LHCN-M2 (cell line): Measurements from ENCODE around the gene CLINT1. TPM values are rescaled to one million over a fixed set of nuclear protein-coding genes. Genes with fewer than 3 reads are reported as not detected.
"Not testable (repeated sequence)": the region's sequence is repeated elsewhere in the genome, so short reads cannot be mapped to it uniquely, and the experiment has no call there.

Source experiments
- DNase-seq: peaks from one replicate; pipeline ENCODE4 v3.0.0-alpha.2; 2012; ENCODE audit warnings: low read depth
- polyA plus RNA-seq: library from polyadenylated mRNA; unstranded; fragments of >200 nt; gene quantifications from one replicate; pipeline ENCODE4 v1.2.1, GENCODE V29; 2012; ENCODE audit warnings: missing spikeins
- total RNA-seq: library from RNA; depleted of rRNA; stranded (reverse); fragments of >200 nt; gene quantifications from 2 replicates; pipeline ENCODE4 v1.2.3, GENCODE V29; 2014; rRNA removed

CLINT1 gene
- total RNA-seq, result 52.6 and 64.8 TPM in 2 replicates
- 30.6 TPM for polyA plus RNA-seq

DNA sequence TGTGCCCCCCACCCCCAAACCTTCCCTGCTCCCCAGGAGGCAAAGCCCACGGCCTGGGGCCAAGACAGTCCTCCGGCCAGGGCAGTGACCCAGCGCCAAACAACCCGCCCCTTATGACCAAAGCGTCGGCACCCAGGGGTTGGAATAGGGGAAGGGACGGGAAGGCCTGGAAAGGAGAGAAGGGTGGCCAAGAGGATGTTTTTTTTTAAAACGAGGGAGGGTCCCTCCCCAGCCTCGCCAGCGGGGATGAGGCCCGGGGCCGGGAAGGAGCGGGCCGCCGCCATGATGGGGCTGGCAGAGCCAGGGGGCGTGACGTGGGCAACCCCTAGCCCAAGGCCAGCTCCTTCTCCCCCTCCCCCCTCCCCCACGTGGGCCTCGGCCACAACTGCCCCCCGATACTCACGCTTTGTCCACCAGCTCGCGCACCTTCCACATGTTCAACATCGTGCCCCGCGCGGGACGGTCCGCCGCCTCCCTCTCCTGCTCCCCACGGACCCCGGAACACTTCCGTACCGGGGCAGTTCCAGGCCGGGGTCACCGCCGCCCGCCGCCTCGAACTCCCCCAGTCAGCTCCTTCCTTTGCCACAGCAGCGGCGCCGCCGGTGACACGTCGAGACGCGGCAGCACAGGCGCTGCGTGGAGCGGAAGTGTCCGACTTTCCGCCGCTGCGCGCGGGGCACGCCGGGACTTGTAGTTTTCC lies at the start of gene CLINT1:
CLINT1 (minus strand) TSS at position 619 of the 700 bp plus-strand sequence; CDS start at position 444, 175 bp downstream.
- peak; percentile 84 for DNase-seq

GRCh38 chr5:157908459-157908858 lies 49.5 kb upstream of the CLINT1 start:
- DNase-seq, result no peak

DNA sequence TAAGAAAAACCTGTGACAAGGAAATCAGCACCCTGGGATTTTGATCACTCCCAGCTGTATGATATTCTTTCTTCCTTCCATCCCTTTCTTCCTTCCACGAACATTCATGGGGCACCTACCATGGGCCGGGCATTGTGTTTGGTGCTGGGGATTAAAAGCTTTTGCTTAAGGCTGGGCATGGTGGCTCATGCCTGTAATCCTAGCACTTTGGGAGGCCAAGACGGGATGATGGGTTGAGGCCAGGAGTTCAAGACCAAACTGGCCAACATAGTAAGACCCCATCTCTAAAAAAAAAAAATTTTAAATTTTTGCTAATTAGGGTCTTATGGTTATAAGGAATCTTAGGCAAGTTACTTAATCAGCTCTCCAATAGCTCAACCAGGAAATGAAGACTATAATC lies 48.5 kb upstream of the CLINT1 start:
- no peak for DNase-seq

GRCh38 chr5:157903117-157903450 lies 44.1 kb upstream of the CLINT1 start:
- DNase-seq, result no peak

GRCh38 chr5:157902449-157903116 lies 43.6 kb upstream of the CLINT1 start:
- no peak for DNase-seq

GRCh38 chr5:157900644-157901043 lies 41.7 kb upstream of the CLINT1 start:
- DNase-seq, result no peak

DNA sequence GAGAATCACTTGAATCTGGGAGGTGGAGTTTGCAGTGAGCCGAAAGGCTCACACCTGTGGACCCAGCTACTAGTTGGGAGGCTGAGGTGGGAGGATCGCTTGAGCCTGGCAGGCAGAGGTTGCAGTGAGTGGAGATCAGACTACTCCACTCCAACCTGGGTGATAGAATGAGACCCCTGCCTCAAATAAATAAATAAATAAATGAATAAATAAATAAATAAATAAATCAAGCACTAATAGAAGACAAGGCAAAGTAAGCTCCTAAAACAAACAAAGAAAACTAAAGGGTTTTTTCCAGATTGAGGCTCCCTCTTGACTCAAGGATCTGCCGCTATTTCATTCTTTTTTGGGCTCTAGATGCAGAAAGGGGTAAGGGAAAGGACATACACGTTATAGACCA lies 34.7 kb upstream of the CLINT1 start:
- no peak for DNase-seq

- DNase-seq, result no peak
These were observed 34.0 kb upstream of the CLINT1 start for GRCh38 chr5:157892974-157893373.

DNA sequence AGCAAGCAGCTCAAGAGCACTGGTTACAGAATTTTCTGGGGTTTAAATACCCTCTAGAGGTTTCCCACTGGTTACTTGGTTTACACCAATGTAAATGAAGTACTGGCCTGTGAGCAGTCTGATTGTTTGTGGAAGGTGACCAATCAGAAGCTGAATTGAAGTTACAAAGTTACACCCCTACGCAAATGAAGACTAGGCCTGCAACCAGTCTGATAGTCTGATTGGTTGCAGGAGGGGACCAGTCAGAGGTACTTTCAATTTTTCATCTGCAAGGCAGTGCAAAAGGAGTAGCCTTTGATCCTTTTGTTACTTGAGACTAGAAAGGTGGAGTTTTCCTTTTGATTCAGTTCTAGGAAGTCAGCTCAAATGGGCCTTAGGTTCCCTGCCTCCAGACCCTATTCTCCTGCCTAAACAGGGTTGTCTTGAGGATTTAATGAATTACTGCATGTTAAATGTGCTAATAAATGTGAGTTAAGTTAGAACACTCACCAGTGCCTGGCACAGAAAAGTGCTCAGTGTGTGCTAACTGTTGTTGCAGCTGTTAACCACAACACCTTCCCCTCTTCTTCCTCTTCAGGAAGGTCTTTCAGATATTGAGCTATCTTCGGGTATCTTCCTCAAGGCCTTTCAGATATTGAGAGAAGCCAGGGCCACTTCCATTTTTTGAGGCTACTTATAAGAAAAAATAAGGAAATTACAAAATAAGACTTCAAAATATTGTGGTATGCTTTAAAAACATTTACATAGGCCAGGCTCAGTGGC lies 32.1 kb upstream of the CLINT1 start:
- DNase-seq, result no peak

GRCh38 chr5:157888814-157889532 lies 30.0 kb upstream of the CLINT1 start:
- no peak for DNase-seq

GRCh38 chr5:157886796-157887380 lies 27.9 kb upstream of the CLINT1 start:
- DNase-seq, result no peak

- not testable (repeated sequence) for DNase-seq
These were observed 26.1 kb upstream of the CLINT1 start for GRCh38 chr5:157885051-157885450.

DNA sequence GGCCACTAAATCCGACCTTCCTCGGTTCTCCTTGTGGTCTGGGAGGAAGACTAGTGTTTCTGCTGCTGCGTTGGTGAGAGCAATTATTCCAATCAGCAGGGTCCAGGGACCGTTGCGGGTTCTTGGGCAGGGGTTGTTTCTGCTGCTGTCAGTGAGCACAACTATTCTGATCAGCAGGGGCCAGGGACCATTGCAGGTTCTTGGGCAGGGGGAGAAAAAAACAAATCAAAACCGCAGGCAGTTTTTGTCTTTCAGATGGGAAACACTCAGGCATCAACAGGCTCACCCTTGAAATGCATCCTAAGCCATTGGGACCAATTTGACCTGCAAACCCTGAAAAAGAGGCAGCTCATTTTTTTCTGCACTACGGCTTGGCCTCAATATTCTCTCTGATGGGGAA lies 22.6 kb upstream of the CLINT1 start:
- DNase-seq, result not testable (repeated sequence)

DNA sequence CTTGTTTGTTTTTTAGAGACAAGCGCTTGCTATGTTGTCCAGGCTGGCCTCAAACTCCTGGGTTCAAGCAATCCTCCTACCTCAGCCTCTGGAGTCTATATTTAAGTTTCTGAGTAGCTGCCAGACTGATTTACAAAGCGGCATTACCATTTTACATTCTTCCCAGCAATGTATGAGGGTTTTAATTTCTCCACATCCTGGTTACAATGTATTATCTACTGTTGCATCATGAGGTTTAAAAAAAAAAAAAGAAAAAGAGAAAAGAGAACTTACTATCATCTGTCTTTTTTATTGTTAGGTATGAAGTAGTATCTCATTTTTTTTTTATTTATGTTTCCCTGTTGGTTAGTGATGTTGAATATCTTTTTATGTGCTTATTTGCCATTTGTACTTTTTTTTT lies 18.9 kb upstream of the CLINT1 start:
- DNase-seq, result no peak

- DNase-seq, result no peak
These were observed 15.9 kb upstream of the CLINT1 start for GRCh38 chr5:157874861-157875260.

DNA sequence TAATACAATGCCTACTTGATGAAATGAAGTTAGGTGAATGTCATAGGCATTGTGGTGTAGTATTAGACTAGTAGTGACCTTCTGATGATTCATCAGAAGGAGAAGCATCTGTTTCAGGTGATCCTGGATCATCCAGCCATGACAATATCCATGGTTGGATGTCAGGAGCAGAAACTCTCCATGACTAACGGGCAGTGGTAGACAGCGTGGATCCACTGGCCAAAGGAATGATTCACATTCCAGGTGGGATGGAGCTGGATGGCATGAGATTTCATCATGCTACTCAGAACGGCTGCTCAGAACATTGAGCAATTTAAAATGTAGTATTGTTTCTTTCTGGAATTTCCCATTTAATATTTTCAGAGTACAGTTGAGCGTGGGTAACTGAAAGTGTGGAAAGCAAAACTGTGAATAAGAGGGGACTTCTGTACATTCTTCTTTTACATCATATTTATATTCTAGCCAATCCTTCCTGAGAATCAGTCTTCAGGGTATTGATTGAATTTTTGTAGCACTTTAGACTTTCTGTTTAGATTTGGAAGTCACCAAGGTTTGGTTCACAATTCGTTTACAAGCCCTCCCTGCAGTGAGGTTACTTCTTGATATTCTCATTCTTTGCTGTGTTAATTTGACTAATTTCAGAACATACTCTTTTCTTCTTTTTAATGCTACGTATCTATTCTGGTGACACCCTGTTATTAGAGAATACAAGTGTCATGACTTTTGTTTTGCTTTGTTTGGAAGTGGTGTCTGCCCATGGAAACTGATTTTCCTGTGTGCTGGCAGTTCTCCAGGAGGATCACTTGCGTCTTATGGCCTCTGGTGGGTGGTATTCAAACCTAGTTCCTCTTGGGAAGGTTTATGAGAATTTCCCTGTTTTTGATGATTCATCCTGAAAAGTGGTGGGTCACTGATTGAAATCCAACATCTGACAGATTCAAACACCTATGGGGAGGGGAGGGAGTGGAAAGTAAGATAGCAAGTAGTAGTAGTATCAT lies 12.2 kb upstream of the CLINT1 start:
- peak; percentile 54 for DNase-seq

GRCh38 chr5:157867751-157868387 lies 8.9 kb upstream of the CLINT1 start:
- no peak for DNase-seq

GRCh38 chr5:157866536-157866935 lies 7.6 kb upstream of the CLINT1 start:
- no peak for DNase-seq

GRCh38 chr5:157865781-157866180 lies 6.8 kb upstream of the CLINT1 start:
- DNase-seq, result no peak

- no peak for DNase-seq
These were observed 5.1 kb upstream of the CLINT1 start for GRCh38 chr5:157864067-157864466.
